Mammary epithelial cell (primary cell): ENCODE data around the gene EPB41L4A.

ENCODE experiments used
- CTCF ChIP-seq, 2 donors: IDR thresholded peaks in 1 of 2; conservative IDR thresholded peaks in 1 of 2; 2 replicates each; pipeline ENCODE4 v1.5.1; 2011 to 2012; ENCODE audit warnings: inconsistent platforms in 2 of 2, low read length in 2 of 2, mild to moderate bottlenecking in 2 of 2, control low read depth in 1 of 2, low read depth in 1 of 2; ENCODE audit not compliant: insufficient read depth in 1 of 2; ENCODE audit errors: extremely low read depth in 1 of 2
- EZH2 ChIP-seq: IDR thresholded peaks from 2 replicates; pipeline ENCODE4 v1.6.1; 2012; ENCODE audit warnings: low read length, inconsistent platforms, borderline replicate concordance

GRCh38 chr5:112219000-112219399, 200.1 kb downstream of the EPB41L4A start:
- TF ChIP-seq CTCF (conservative IDR thresholded peaks at IDR 0.05 in 1 of 2, IDR thresholded peaks at IDR 0.05 in 1 of 2; ENCODE audit: extremely low read depth in 1 of 2, insufficient read depth in 1 of 2, low read depth in 1 of 2, low read length in 2 of 2) (no peak), EZH2 (no peak)
